Measurements from ENCODE around the gene SYN1.

- no peak for TF ChIP-seq CTCF (conservative IDR thresholded peaks at IDR 0.05; ENCODE audit: low read depth in 2 of 2)
- no peak for TF ChIP-seq POLR2AphosphoS5 (IDR thresholded peaks at IDR 0.05; ENCODE audit: low read depth)
- TF ChIP-seq EZH2 (IDR thresholded peaks at IDR 0.05; ENCODE audit: low read depth, unreplicated experiment) = no peak
- TF ChIP-seq, protein P1, sequence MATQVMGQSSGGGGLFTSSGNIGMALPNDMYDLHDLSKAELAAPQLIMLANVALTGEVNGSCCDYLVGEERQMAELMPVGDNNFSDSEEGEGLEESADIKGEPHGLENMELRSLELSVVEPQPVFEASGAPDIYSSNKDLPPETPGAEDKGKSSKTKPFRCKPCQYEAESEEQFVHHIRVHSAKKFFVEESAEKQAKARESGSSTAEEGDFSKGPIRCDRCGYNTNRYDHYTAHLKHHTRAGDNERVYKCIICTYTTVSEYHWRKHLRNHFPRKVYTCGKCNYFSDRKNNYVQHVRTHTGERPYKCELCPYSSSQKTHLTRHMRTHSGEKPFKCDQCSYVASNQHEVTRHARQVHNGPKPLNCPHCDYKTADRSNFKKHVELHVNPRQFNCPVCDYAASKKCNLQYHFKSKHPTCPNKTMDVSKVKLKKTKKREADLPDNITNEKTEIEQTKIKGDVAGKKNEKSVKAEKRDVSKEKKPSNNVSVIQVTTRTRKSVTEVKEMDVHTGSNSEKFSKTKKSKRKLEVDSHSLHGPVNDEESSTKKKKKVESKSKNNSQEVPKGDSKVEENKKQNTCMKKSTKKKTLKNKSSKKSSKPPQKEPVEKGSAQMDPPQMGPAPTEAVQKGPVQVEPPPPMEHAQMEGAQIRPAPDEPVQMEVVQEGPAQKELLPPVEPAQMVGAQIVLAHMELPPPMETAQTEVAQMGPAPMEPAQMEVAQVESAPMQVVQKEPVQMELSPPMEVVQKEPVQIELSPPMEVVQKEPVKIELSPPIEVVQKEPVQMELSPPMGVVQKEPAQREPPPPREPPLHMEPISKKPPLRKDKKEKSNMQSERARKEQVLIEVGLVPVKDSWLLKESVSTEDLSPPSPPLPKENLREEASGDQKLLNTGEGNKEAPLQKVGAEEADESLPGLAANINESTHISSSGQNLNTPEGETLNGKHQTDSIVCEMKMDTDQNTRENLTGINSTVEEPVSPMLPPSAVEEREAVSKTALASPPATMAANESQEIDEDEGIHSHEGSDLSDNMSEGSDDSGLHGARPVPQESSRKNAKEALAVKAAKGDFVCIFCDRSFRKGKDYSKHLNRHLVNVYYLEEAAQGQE (IDR thresholded peaks at IDR 0.05; ENCODE audit: unreplicated experiment) = no peak
- no peak for TF ChIP-seq EZH2phosphoT487 (IDR thresholded peaks at IDR 0.05; ENCODE audit: unreplicated experiment)
- TF ChIP-seq, protein P2, sequence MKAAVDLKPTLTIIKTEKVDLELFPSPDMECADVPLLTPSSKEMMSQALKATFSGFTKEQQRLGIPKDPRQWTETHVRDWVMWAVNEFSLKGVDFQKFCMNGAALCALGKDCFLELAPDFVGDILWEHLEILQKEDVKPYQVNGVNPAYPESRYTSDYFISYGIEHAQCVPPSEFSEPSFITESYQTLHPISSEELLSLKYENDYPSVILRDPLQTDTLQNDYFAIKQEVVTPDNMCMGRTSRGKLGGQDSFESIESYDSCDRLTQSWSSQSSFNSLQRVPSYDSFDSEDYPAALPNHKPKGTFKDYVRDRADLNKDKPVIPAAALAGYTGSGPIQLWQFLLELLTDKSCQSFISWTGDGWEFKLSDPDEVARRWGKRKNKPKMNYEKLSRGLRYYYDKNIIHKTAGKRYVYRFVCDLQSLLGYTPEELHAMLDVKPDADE (IDR thresholded peaks at IDR 0.05) = no peak
- TF ChIP-seq, protein P3, sequence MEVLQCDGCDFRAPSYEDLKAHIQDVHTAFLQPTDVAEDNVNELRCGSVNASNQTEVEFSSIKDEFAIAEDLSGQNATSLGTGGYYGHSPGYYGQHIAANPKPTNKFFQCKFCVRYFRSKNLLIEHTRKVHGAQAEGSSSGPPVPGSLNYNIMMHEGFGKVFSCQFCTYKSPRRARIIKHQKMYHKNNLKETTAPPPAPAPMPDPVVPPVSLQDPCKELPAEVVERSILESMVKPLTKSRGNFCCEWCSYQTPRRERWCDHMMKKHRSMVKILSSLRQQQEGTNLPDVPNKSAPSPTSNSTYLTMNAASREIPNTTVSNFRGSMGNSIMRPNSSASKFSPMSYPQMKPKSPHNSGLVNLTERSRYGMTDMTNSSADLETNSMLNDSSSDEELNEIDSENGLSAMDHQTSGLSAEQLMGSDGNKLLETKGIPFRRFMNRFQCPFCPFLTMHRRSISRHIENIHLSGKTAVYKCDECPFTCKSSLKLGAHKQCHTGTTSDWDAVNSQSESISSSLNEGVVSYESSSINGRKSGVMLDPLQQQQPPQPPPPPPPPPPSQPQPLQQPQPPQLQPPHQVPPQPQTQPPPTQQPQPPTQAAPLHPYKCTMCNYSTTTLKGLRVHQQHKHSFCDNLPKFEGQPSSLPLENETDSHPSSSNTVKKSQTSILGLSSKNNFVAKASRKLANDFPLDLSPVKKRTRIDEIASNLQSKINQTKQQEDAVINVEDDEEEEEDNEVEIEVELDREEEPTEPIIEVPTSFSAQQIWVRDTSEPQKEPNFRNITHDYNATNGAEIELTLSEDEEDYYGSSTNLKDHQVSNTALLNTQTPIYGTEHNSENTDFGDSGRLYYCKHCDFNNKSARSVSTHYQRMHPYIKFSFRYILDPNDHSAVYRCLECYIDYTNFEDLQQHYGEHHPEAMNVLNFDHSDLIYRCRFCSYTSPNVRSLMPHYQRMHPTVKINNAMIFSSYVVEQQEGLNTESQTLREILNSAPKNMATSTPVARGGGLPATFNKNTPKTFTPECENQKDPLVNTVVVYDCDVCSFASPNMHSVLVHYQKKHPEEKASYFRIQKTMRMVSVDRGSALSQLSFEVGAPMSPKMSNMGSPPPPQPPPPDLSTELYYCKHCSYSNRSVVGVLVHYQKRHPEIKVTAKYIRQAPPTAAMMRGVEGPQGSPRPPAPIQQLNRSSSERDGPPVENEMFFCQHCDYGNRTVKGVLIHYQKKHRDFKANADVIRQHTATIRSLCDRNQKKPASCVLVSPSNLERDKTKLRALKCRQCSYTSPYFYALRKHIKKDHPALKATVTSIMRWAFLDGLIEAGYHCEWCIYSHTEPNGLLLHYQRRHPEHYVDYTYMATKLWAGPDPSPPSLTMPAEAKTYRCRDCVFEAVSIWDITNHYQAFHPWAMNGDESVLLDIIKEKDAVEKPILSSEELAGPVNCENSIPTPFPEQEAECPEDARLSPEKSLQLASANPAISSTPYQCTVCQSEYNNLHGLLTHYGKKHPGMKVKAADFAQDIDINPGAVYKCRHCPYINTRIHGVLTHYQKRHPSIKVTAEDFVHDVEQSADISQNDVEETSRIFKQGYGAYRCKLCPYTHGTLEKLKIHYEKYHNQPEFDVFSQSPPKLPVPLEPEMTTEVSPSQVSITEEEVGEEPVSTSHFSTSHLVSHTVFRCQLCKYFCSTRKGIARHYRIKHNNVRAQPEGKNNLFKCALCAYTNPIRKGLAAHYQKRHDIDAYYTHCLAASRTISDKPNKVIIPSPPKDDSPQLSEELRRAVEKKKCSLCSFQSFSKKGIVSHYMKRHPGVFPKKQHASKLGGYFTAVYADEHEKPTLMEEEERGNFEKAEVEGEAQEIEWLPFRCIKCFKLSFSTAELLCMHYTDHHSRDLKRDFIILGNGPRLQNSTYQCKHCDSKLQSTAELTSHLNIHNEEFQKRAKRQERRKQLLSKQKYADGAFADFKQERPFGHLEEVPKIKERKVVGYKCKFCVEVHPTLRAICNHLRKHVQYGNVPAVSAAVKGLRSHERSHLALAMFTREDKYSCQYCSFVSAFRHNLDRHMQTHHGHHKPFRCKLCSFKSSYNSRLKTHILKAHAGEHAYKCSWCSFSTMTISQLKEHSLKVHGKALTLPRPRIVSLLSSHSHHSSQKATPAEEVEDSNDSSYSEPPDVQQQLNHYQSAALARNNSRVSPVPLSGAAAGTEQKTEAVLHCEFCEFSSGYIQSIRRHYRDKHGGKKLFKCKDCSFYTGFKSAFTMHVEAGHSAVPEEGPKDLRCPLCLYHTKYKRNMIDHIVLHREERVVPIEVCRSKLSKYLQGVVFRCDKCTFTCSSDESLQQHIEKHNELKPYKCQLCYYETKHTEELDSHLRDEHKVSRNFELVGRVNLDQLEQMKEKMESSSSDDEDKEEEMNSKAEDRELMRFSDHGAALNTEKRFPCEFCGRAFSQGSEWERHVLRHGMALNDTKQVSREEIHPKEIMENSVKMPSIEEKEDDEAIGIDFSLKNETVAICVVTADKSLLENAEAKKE (CRISPR knock-in tag; IDR thresholded peaks at IDR 0.05) = no peak
- no peak for TF ChIP-seq CREB1 (CRISPR knock-in tag; IDR thresholded peaks at IDR 0.05; ENCODE audit: low read depth)
- no peak for TF ChIP-seq STAT1 (IDR thresholded peaks at IDR 0.05; ENCODE audit: unreplicated experiment)
- no peak for TF ChIP-seq JUNB (IDR thresholded peaks at IDR 0.05; ENCODE audit: unreplicated experiment)
Observed at GRCh38 chrX:47649271-47649670, 29.6 kb upstream of the SYN1 start.

All from GM23338 (cell line).